ENCODE measurements around the gene IQCC.

DNA sequence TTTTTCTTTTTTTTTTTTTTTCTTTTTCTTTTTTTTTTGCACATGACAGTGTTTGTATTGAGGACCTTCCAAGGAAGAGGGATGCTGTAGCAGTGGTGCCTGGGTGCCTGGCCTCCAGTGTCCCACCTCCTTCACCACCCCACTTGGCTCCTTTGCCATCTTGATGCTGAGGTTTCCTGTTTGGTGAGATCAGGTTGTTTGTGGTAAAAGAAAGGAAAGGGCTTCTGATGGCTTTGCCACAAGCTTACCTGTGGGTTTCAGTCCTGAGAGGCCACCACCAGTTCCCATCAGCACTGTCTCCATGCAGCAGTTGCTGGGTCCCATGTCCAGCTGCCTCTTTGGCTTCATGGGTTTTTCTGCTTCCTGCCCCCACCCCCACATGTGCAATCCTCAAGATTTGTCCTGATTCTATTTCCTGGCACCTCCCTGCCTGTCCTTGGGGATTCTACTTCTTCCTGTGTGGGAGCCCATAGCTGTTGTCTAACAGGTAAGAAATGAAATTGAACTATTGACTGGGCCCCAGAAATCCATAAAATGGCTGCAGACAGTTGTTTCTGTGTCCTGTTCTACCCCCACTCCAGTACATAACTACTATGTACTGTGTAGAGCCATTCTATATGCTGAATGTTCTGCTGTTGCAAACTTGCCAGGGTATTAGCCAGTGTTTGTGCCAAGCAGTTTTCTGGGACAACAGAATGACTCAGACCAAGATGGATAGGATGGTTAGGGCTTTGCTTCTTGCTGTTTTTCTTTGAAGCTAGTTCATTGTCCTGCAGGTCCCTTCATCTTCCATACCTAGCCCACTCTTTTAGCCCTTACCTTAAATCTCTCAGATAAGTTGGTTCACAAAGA lies 9.3 kb upstream of the IQCC start:
- TF ChIP-seq, protein P1, sequence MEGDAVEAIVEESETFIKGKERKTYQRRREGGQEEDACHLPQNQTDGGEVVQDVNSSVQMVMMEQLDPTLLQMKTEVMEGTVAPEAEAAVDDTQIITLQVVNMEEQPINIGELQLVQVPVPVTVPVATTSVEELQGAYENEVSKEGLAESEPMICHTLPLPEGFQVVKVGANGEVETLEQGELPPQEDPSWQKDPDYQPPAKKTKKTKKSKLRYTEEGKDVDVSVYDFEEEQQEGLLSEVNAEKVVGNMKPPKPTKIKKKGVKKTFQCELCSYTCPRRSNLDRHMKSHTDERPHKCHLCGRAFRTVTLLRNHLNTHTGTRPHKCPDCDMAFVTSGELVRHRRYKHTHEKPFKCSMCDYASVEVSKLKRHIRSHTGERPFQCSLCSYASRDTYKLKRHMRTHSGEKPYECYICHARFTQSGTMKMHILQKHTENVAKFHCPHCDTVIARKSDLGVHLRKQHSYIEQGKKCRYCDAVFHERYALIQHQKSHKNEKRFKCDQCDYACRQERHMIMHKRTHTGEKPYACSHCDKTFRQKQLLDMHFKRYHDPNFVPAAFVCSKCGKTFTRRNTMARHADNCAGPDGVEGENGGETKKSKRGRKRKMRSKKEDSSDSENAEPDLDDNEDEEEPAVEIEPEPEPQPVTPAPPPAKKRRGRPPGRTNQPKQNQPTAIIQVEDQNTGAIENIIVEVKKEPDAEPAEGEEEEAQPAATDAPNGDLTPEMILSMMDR (conservative IDR thresholded peaks at IDR 0.05 in 1 of 2, IDR thresholded peaks at IDR 0.05 in 1 of 2; ENCODE audit: extremely low read depth in 1 of 2, insufficient read depth in 1 of 2, low read depth in 1 of 2, low read length in 2 of 2) = no peak
- no peak for TF ChIP-seq EZH2 (IDR thresholded peaks at IDR 0.05; ENCODE audit: borderline replicate concordance, low read length)
